CD4-positive, CD25-positive, alpha-beta regulatory T cell (primary cell): ENCODE measurements around the gene FBLL1. TPM values are rescaled to one million over a fixed set of nuclear protein-coding genes. Genes with fewer than 3 reads are reported as not detected.

ENCODE experiments used
- ATAC-seq, 2 donors: fragments of 150-1000 bp; cut with Tn5 transposase; one replicate each; pipeline ENCODE4 v1.10.0; 2021; ENCODE audit warnings: low read depth in 2 of 2, moderate number of reproducible peaks in 2 of 2, moderate library complexity in 1 of 2
- DNase-seq, 3 donors: peaks; one replicate each; pipeline versions ENCODE4 v3.0.0 to v3.0.0-alpha.2; 2012 to 2022; ENCODE audit warnings: mixed read lengths in 1 of 3
- H3K27ac ChIP-seq: one replicate; pipeline ENCODE4 v1.7.0; 2013; ENCODE audit warnings: mild to moderate bottlenecking, low read length; ENCODE audit not compliant: insufficient read depth, poor library complexity, severe bottlenecking
- H3K27me3 ChIP-seq: one replicate; pipeline ENCODE4 v1.7.0; 2013; ENCODE audit warnings: low read length; ENCODE audit not compliant: control insufficient read depth, insufficient read depth
- H3K36me3 ChIP-seq: one replicate; pipeline ENCODE4 v1.7.0; 2013; ENCODE audit warnings: mild to moderate bottlenecking, low read length, moderate library complexity; ENCODE audit not compliant: control insufficient read depth, insufficient read depth
- H3K4me1 ChIP-seq: 2 replicates; pipeline ENCODE4 v1.7.0; 2013; ENCODE audit warnings: mild to moderate bottlenecking, low read length; ENCODE audit not compliant: insufficient read depth, control insufficient read depth, poor library complexity, severe bottlenecking
- H3K4me3 ChIP-seq: one replicate; pipeline ENCODE4 v1.7.0; 2013; ENCODE audit warnings: low read depth, mild to moderate bottlenecking, low read length, moderate library complexity
- H3K9me3 ChIP-seq, 2 experiments: 1 replicate in 1 of 2; 2 replicates in 1 of 2; pipeline ENCODE4 v1.7.0; 2013; ENCODE audit warnings: low read length in 2 of 2, mild to moderate bottlenecking in 1 of 2, moderate library complexity in 1 of 2; ENCODE audit not compliant: control insufficient read depth in 2 of 2
- H3K27ac Mint-ChIP-seq, 3 donors: one replicate each; pipeline ENCODE4 v1.8.0; 2020 to 2022; ENCODE audit warnings: mild to moderate bottlenecking in 3 of 3, mixed read lengths in 3 of 3, moderate library complexity in 2 of 3
- H3K27me3 Mint-ChIP-seq: one replicate; pipeline ENCODE4 v1.8.0; 2022; ENCODE audit warnings: mild to moderate bottlenecking, mixed read lengths
- H3K36me3 Mint-ChIP-seq: one replicate; pipeline ENCODE4 v1.8.0; 2020; ENCODE audit warnings: mixed read lengths
- H3K4me1 Mint-ChIP-seq, 4 donors: one replicate each; pipeline ENCODE4 v1.8.0; 2020 to 2022; ENCODE audit warnings: mixed read lengths in 4 of 4, mild to moderate bottlenecking in 1 of 4
- H3K4me3 Mint-ChIP-seq, 4 donors: one replicate each; pipeline ENCODE4 v1.8.0; 2020 to 2022; ENCODE audit warnings: mild to moderate bottlenecking in 4 of 4, mixed read lengths in 4 of 4, moderate library complexity in 3 of 4
- H3K9me3 Mint-ChIP-seq, 7 donors: one replicate each; pipeline ENCODE4 v1.8.0; 2020 to 2022; ENCODE audit warnings: mixed read lengths in 7 of 7, mild to moderate bottlenecking in 3 of 7, moderate library complexity in 2 of 7
- polyA plus RNA-seq, 4 donors: library from polyadenylated mRNA; unstranded; fragments of 300-500 nt; fragmentation: Illumina TruSeq; gene quantifications; one replicate each; pipeline ENCODE4 v1.2.3, GENCODE V29; 2021
- total RNA-seq: library from RNA; stranded (reverse); gene quantifications from one replicate; pipeline ENCODE4 v1.2.3, GENCODE V29; 2022

Gene FBLL1
- total and polyA plus RNA-seq, 5 donors from 2014 or later = not detected

- ATAC-seq (no peak), DNase-seq (no peak)
- Mint-ChIP-seq H3K36me3 (peaks cover 10% of the 10 kb centered on the region), H3K4me1 (peaks cover 28 to 61% (median 51%) of the 10 kb centered on the region in 4 donors), H3K27me3 (peaks cover 9% of the 10 kb centered on the region), H3K27ac (peak overlapping the region in 1 of 3 donors; percentile 22), H3K9me3 (peaks cover 0 to 2% (median 0%) of the 10 kb centered on the region in 7 donors), H3K4me3 (peak overlapping the region in 2 of 4 donors; percentile 38 to 52)
- Histone ChIP-seq H3K36me3 (peaks cover 2% of the 10 kb centered on the region), H3K4me3 (peak overlapping the region; percentile 17), H3K27ac (no peak overlapping the region), H3K9me3 (no peaks in the 10 kb centered on the region), H3K27me3 (no peaks in the 10 kb centered on the region), H3K4me1 (peaks cover 23% of the 10 kb centered on the region)
Observed at GRCh38 chr5:168575391-168576372, 46.6 kb downstream of the FBLL1 start.

- peaks cover 28 to 52% (median 39%) of the 10 kb centered on the region in 4 donors for H3K4me1 Mint-ChIP-seq
- Histone ChIP-seq H3K4me3 (peak overlapping the region; percentile 92), H3K27me3 (no peaks in the 10 kb centered on the region), H3K4me1 (peaks cover 23% of the 10 kb centered on the region), H3K9me3 (no peaks in the 10 kb centered on the region), H3K36me3 (peaks cover under 1% of the 10 kb centered on the region), H3K27ac (no peak overlapping the region)
- H3K27ac Mint-ChIP-seq = peak overlapping the region; percentile 80 to 97 (median 93)
- H3K4me3 Mint-ChIP-seq = peak overlapping the region; percentile 90 to 99 (median 97)
- H3K27me3 Mint-ChIP-seq = peaks cover 14% of the 10 kb centered on the region
- no peak for ATAC-seq
- peak in 1 of 3 donors; percentile 17 for DNase-seq
- H3K9me3 Mint-ChIP-seq = peaks cover 0 to 2% (median 0%) of the 10 kb centered on the region in 7 donors
- no peaks in the 10 kb centered on the region for H3K36me3 Mint-ChIP-seq
Observed at GRCh38 chr5:168578006-168578405, 48.9 kb downstream of the FBLL1 start.

- ATAC-seq = peak; percentile 50 to 52
- Histone ChIP-seq H3K4me3 (peak within 1 kb of the TSS; percentile 92), H3K27ac (peak within 1 kb of the TSS; percentile 89), H3K9me3 (no peaks in the 10 kb centered on the region), H3K27me3 (no peaks in the 10 kb centered on the region), H3K36me3 (no peaks in the 10 kb centered on the region), H3K4me1 (peaks cover 23% of the 10 kb centered on the region)
- peaks cover 28 to 50% (median 39%) of the 10 kb centered on the region in 4 donors for H3K4me1 Mint-ChIP-seq
- no peaks in the 10 kb centered on the region for H3K36me3 Mint-ChIP-seq
- peak within 1 kb of the TSS; percentile 90 to 99 (median 97) for H3K4me3 Mint-ChIP-seq
- H3K9me3 Mint-ChIP-seq = peaks cover 0 to 2% (median 0%) of the 10 kb centered on the region in 7 donors
- peaks cover 14% of the 10 kb centered on the region for H3K27me3 Mint-ChIP-seq
- H3K27ac Mint-ChIP-seq = peak within 1 kb of the TSS; percentile 97 to 99 (median 98)
- DNase-seq = peak in 1 of 3 donors; percentile 14
Observed at GRCh38 chr5:168578538-168579487, 49.7 kb downstream of the FBLL1 start, which contains the start of gene PANK3. Gene PANK3, minus strand, starts transcription at chr5:168579368. Its CDS starts 85 bp downstream, at chr5:168579283.

- Mint-ChIP-seq H3K36me3 (no peaks in the 10 kb centered on the region), H3K27me3 (peaks cover 14% of the 10 kb centered on the region), H3K4me1 (peaks cover 28 to 50% (median 37%) of the 10 kb centered on the region in 4 donors), H3K4me3 (peak overlapping the region; percentile 90 to 96 (median 94)), H3K9me3 (peaks cover 0 to 2% (median 0%) of the 10 kb centered on the region in 7 donors), H3K27ac (peak overlapping the region; percentile 97 to 99 (median 98))
- DNase-seq (peak; percentile 96 to 99 (median 96)), ATAC-seq (peak; percentile 98)
- H3K4me3 ChIP-seq = peak overlapping the region; percentile 91
- no peaks in the 10 kb centered on the region for H3K36me3 ChIP-seq
- no peaks in the 10 kb centered on the region for H3K9me3 ChIP-seq
- no peaks in the 10 kb centered on the region for H3K27me3 ChIP-seq
- peaks cover 23% of the 10 kb centered on the region for H3K4me1 ChIP-seq
- peak overlapping the region; percentile 89 for H3K27ac ChIP-seq
Observed at GRCh38 chr5:168579488-168580226, 50.6 kb downstream of the FBLL1 start.

GRCh38 chr5:168580227-168580508 lies 51.1 kb downstream of the FBLL1 start:
- peak overlapping the region; percentile 97 to 99 (median 98) for H3K27ac Mint-ChIP-seq
- DNase-seq = no peak
- peak overlapping the region; percentile 91 for H3K4me3 ChIP-seq

More at GRCh38 chr5:168580227-168580508, 51.1 kb downstream of the FBLL1 start:
- H3K4me3 Mint-ChIP-seq = peak overlapping the region; percentile 90 to 96 (median 94)
- H3K4me1 Mint-ChIP-seq = peaks cover 26 to 46% (median 35%) of the 10 kb centered on the region in 4 donors
- ATAC-seq = no peak
- peak overlapping the region; percentile 89 for H3K27ac ChIP-seq
- peaks cover 0 to 2% (median 0%) of the 10 kb centered on the region in 7 donors for H3K9me3 Mint-ChIP-seq
- H3K36me3 Mint-ChIP-seq = no peaks in the 10 kb centered on the region
- H3K4me1 ChIP-seq = peaks cover 23% of the 10 kb centered on the region
- no peaks in the 10 kb centered on the region for H3K27me3 ChIP-seq
- no peaks in the 10 kb centered on the region for H3K9me3 ChIP-seq
- H3K36me3 ChIP-seq = no peaks in the 10 kb centered on the region
- H3K27me3 Mint-ChIP-seq = peaks cover 14% of the 10 kb centered on the region
